ENCODE data around the gene LRP8. TPM values are rescaled to one million over a fixed set of nuclear protein-coding genes. Genes with fewer than 3 reads are reported as not detected.
A peak's percentile ranks its signal among the peaks of the same experiment; 100 is the strongest.

The LRP8 gene
- polyA plus RNA-seq, 2 of the 4 experiments (the other 2 are of a cell fraction) = 32.6 to 46.1 TPM

DNA sequence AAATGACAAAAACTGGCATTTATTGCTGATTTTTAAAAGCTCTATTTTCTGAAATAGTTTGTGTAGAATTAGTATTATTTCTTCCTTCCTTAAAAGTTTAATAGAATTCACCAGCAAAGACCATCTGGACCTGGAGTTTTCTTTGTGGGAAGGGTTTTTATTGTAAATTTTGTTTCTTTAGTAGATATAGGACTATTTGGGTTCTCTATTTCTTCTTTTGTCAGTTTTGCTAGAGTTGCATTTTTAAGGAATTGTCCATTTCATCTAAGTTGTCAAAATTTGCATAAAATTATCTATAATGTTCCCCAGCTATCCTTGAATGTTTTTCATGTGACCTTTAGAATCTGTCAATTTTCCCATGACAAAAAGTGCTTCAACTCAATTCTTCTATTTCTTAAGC, 28.8 kb upstream of the LRP8 start:
- H3K4me2 ChIP-seq = no peak overlapping the region
- FAIRE-seq = no peak
- DNase-seq (ENCODE audit: low read depth in 1 of 2, low spot score in 1 of 2) = no peak
- ChIA-PET POLR2A (no interaction called here), CTCF (interaction anchor here (0.6 to 1.1 kb wide), 2 partner anchors 78 to 1266 kb away, joined by 3 to 4 read pairs; no protein-coding TSS in a partner anchor)
- no peaks in the 10 kb centered on the region for H3K4me1 ChIP-seq
- TF ChIP-seq MAFK (IDR thresholded peaks at IDR 0.05; ENCODE audit: partially characterized antibody) = peak; percentile 24
- TF ChIP-seq FOXS1 (CRISPR knock-in tag; IDR thresholded peaks at IDR 0.05) = no peak
- no peak for ATAC-seq
- no peak overlapping the region for H3K4me3 ChIP-seq
- peaks cover 10% of the 10 kb centered on the region; the same call in 2 of the 3 replicates for H3K9me3 ChIP-seq
- no peak overlapping the region for H3K27ac ChIP-seq

DNA sequence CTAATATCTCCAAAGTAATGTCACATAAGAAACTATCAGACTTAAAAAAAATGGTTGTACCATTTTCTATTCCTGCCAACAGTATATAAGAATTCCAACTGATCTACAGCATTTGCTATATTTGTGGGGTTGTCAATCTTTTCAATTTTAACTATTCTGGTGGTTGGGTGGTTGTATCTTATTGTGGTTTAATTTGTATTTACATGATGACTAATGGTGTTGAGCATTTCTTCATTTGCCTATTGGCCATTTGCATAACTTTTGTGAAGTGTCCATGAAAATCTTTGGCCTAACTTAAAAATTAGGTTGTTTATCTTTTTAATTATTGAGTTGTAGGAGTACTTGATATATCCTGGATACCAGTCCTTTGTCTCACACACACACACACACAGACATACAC, 26.2 kb upstream of the LRP8 start:
- FAIRE-seq (no peak), ATAC-seq (no peak), DNase-seq (ENCODE audit: low read depth in 1 of 2, low spot score in 1 of 2) (no peak)
- Histone ChIP-seq H3K9me3 (peaks cover 10% of the 10 kb centered on the region; the same call in 2 of the 3 replicates), H3K4me2 (no peak overlapping the region), H3K4me1 (no peaks in the 10 kb centered on the region), H3K27ac (no peak overlapping the region), H3K4me3 (no peak overlapping the region)
- TF ChIP-seq, protein P1, sequence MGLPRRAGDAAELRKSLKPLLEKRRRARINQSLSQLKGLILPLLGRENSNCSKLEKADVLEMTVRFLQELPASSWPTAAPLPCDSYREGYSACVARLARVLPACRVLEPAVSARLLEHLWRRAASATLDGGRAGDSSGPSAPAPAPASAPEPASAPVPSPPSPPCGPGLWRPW (IDR thresholded peaks at IDR 0.05) = no peak
- TF ChIP-seq SREBF2 (IDR thresholded peaks at IDR 0.05) (no peak), POLR2A (IDR thresholded peaks at IDR 0.05; ENCODE audit: low read length) (no peak), HOXA7 (CRISPR knock-in tag; IDR thresholded peaks at IDR 0.05) (no peak)
- TF ChIP-seq, protein P2, sequence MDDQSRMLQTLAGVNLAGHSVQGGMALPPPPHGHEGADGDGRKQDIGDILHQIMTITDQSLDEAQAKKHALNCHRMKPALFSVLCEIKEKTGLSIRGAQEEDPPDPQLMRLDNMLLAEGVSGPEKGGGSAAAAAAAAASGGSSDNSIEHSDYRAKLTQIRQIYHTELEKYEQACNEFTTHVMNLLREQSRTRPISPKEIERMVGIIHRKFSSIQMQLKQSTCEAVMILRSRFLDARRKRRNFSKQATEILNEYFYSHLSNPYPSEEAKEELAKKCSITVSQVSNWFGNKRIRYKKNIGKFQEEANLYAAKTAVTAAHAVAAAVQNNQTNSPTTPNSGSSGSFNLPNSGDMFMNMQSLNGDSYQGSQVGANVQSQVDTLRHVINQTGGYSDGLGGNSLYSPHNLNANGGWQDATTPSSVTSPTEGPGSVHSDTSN (IDR thresholded peaks at IDR 0.05) = no peak
- ChIA-PET CTCF (no interaction called here), POLR2A (no interaction called here)

DNA sequence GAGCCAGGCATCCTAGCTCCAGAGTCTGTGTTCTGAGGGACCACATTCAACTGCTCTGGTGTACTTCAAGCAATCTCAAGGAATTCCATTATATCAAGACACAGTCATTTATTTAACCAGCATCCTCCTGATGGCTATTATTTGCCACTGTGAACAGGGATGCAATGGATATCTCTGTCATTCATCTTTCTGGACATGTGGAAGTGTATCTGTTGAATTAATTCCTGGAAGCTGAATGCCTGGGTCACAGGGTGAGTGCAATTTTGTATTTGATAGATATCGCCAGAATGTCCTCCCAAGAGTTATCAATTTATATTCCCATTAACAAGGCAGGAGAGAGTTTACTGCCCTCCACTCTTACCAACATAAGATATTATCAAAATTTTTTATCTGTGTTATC, 24.7 kb upstream of the LRP8 start:
- Histone ChIP-seq H3K4me2 (no peak overlapping the region), H3K4me1 (no peaks in the 10 kb centered on the region), H3K9me3 (no peaks in the 10 kb centered on the region; the same call in 1 of the 3 replicates), H3K4me3 (no peak overlapping the region), H3K27ac (no peak overlapping the region)
- ChIA-PET CTCF (interaction anchor here (0.6 to 1.1 kb wide), 2 partner anchors 42 to 74 kb away, joined by 3 to 4 read pairs; no protein-coding TSS in a partner anchor), POLR2A (no interaction called here)
- DNase-seq (ENCODE audit: low read depth in 1 of 2, low spot score in 1 of 2) (no peak), ATAC-seq (no peak), FAIRE-seq (no peak)
- WGBS (ENCODE audit: missing lambda C conversion rate) = 93% methylated on average over 1 of the region's 1 CpG
- TF ChIP-seq, protein P3, sequence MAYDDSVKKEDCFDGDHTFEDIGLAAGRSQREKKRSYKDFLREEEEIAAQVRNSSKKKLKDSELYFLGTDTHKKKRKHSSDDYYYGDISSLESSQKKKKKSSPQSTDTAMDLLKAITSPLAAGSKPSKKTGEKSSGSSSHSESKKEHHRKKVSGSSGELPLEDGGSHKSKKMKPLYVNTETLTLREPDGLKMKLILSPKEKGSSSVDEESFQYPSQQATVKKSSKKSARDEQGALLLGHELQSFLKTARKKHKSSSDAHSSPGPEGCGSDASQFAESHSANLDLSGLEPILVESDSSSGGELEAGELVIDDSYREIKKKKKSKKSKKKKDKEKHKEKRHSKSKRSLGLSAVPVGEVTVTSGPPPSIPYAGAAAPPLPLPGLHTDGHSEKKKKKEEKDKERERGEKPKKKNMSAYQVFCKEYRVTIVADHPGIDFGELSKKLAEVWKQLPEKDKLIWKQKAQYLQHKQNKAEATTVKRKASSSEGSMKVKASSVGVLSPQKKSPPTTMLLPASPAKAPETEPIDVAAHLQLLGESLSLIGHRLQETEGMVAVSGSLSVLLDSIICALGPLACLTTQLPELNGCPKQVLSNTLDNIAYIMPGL (CRISPR knock-in tag; IDR thresholded peaks at IDR 0.05; ENCODE audit: borderline replicate concordance) = no peak
- no peak for TF ChIP-seq JUNB (IDR thresholded peaks at IDR 0.05)

DNA sequence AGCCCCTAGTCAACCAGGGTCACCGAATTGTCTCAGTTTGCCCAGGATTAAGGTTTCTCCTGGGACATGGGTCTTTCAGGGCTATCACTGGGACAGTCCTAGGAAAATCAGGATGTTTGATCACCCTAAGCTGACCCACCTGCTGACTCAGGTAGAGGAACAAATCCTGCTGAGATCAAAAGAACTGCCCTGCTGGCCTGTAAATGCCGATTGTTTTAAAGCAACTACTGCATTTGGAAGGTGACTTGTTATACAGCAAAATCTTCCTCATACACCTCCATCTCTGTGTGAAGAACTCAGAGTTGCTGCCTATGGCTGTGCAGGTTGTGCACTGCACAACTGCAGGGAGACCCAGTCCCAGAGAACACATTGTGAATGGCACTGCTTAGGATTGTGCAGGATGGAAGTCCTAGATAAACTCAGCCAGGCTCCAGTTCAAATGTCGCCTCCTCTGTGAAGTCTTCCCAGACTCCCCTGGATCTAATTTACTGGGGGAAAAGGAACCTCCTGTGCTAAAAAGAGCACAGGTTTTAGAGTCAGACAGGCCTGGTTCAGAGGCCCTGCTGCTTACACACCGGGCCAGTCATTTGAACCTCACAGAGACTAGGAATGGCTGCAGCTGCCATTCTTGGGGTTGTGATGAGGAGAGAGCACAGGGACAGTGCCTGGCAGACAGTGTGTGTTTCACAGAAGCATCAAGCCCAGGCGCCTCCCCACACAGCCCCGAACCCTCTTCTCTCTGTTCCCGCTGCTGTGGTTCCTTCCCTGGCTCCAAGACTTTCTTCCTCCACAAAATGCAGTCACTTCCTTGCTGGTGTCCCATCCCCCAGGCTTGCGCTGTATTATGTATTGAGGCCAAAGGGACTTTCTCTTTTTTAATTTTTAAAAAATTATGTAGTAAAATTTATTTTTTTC, 23.2 kb upstream of the LRP8 start:
- FAIRE-seq (no peak), ATAC-seq (0 out of 6 replicates have a peak, but pooled peaks of 1 of the 2 experiments have one; percentile 24), DNase-seq (ENCODE audit: low read depth in 1 of 2, low spot score in 1 of 2) (no peak)
- Histone ChIP-seq H3K27ac (no peak overlapping the region), H3K4me1 (no peaks in the 10 kb centered on the region), H3K4me2 (no peak overlapping the region), H3K4me3 (no peak overlapping the region), H3K9me3 (no peaks in the 10 kb centered on the region; the same call in 2 of the 3 replicates)
- no peak for TF ChIP-seq ZSCAN20 (CRISPR knock-in tag; IDR thresholded peaks at IDR 0.05)
- TF ChIP-seq ZFP36 (IDR thresholded peaks at IDR 0.05; ENCODE audit: borderline replicate concordance, partially characterized antibody) = no peak
- no peak for TF ChIP-seq EHF (CRISPR knock-in tag; IDR thresholded peaks at IDR 0.05)
- TF ChIP-seq, protein P4, sequence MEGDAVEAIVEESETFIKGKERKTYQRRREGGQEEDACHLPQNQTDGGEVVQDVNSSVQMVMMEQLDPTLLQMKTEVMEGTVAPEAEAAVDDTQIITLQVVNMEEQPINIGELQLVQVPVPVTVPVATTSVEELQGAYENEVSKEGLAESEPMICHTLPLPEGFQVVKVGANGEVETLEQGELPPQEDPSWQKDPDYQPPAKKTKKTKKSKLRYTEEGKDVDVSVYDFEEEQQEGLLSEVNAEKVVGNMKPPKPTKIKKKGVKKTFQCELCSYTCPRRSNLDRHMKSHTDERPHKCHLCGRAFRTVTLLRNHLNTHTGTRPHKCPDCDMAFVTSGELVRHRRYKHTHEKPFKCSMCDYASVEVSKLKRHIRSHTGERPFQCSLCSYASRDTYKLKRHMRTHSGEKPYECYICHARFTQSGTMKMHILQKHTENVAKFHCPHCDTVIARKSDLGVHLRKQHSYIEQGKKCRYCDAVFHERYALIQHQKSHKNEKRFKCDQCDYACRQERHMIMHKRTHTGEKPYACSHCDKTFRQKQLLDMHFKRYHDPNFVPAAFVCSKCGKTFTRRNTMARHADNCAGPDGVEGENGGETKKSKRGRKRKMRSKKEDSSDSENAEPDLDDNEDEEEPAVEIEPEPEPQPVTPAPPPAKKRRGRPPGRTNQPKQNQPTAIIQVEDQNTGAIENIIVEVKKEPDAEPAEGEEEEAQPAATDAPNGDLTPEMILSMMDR (IDR thresholded peaks at IDR 0.05) = no peak
- TF ChIP-seq ZNF302 (CRISPR knock-in tag; IDR thresholded peaks at IDR 0.05) = no peak
- TF ChIP-seq KDM1A (IDR thresholded peaks at IDR 0.05; ENCODE audit: low read depth) = no peak
- TF ChIP-seq RAD21 (conservative IDR thresholded peaks at IDR 0.05 in 1 of 2, IDR thresholded peaks at IDR 0.05 in 1 of 2) = no peak
- no peak for TF ChIP-seq JUN (IDR thresholded peaks at IDR 0.05)
- TF ChIP-seq NFE2L2 (conservative IDR thresholded peaks at IDR 0.05; ENCODE audit: low read length) = no peak
- TF ChIP-seq, protein P1 (IDR thresholded peaks at IDR 0.05) = no peak
- TF ChIP-seq HOXA7 (CRISPR knock-in tag; IDR thresholded peaks at IDR 0.05) = no peak
- no peak for TF ChIP-seq CBX8 (IDR thresholded peaks at IDR 0.05)
- no peak for TF ChIP-seq KDM5A (IDR thresholded peaks at IDR 0.05)
- TF ChIP-seq RFX5 (IDR thresholded peaks at IDR 0.05) = no peak
- TF ChIP-seq MAFK (IDR thresholded peaks at IDR 0.05; ENCODE audit: partially characterized antibody) = no peak
- no peak for TF ChIP-seq JUNB (IDR thresholded peaks at IDR 0.05)
- TF ChIP-seq CHD4 (IDR thresholded peaks at IDR 0.05; ENCODE audit: borderline replicate concordance) = no peak
- CTCF ChIA-PET = no interaction called here
- POLR2A ChIA-PET = no interaction called here
- WGBS (ENCODE audit: missing lambda C conversion rate) = 88% methylated on average over 8 of the region's 8 CpGs
